AG04449 (cell line): Measurements from ENCODE around the gene NAPB.

ENCODE experiments used
- CTCF ChIA-PET: fragments of 350-600 bp; formaldehyde crosslinking; extraction: SDS; loops from one replicate; lab custom pipeline; 2021; ENCODE audit warnings: antibody characterized with exemption; lab: Yijun Ruan, JAX
- POLR2A ChIA-PET: fragments of 400-600, 350-600 bp; formaldehyde crosslinking; extraction: SDS; loops from one replicate; lab custom pipeline; 2020; ENCODE audit warnings: antibody characterized with exemption, inconsistent platforms; lab: Yijun Ruan, JAX
- DNase-seq: peaks from one replicate; pipeline ENCODE4 v3.0.0-alpha.2; 2010; ENCODE audit warnings: low read depth, low spot score
- H3K4me3 ChIP-seq: 2 replicates; pipeline ENCODE4 v1.5.1; 2011; ENCODE audit warnings: low read depth, mild to moderate bottlenecking, control low read depth, low read length
- CTCF ChIP-seq: IDR thresholded peaks from one replicate; pipeline ENCODE4 v1.5.1; 2011; ENCODE audit warnings: mild to moderate bottlenecking, moderate library complexity, low read length, control low read depth, inconsistent platforms; ENCODE audit not compliant: insufficient read depth; ENCODE audit errors: missing control alignments

The NAPB gene

GRCh38 chr20:23327617-23328333 lies 93.5 kb downstream of the NAPB start:
- DNase-seq = no peak
- CTCF ChIA-PET = interaction anchor here (1.8 kb wide), 1 partner anchor 13 kb away, joined by 5 read pairs; no protein-coding TSS in a partner anchor
- no peak overlapping the region for H3K4me3 ChIP-seq
- POLR2A ChIA-PET = no interaction called here
- no peak for TF ChIP-seq CTCF

GRCh38 chr20:23326774-23327173 lies 94.5 kb downstream of the NAPB start:
- POLR2A ChIA-PET = no interaction called here
- no peak overlapping the region for H3K4me3 ChIP-seq
- TF ChIP-seq CTCF = no peak
- CTCF ChIA-PET = interaction anchor here (0.8 kb wide), 1 partner anchor 635 kb away, joined by 3 read pairs; no protein-coding TSS in a partner anchor
- no peak for DNase-seq

GRCh38 chr20:23325107-23325506 lies 96.2 kb downstream of the NAPB start:
- H3K4me3 ChIP-seq = no peak overlapping the region
- no peak for DNase-seq
- TF ChIP-seq CTCF = no peak
- CTCF ChIA-PET = interaction anchor here (2.0 kb wide), 1 partner anchor 15 kb away, joined by 8 read pairs; no protein-coding TSS in a partner anchor
- POLR2A ChIA-PET = no interaction called here
